ENCODE results near the gene VPS39.

- no peak for TF ChIP-seq POLR2A (IDR thresholded peaks at IDR 0.05)
- TF ChIP-seq CTCF (IDR thresholded peaks at IDR 0.05), result no peak
- no peak for TF ChIP-seq EP300 (IDR thresholded peaks at IDR 0.05)
Observed at GRCh38 chr15:42152196-42152920, 55.7 kb downstream of the VPS39 start.
